SU-DHL-6 (cell line): ENCODE measurements around the gene SLC24A3.

Source experiments
- H2AFZ ChIP-seq: fragments of 200-600 bp; sonication (generic); 2 replicates; pipeline ENCODE4 v1.6.1; 2014; ENCODE audit warnings: low read depth, mild to moderate bottlenecking, moderate library complexity, mixed read lengths, antibody characterized with exemption, low read length; ENCODE audit not compliant: severe bottlenecking
- H3F3A ChIP-seq: fragments of 200-600 bp; shearing (Covaris generic); 2 replicates; pipeline ENCODE4 v1.6.0; 2016; ENCODE audit warnings: antibody characterized with exemption, mild to moderate bottlenecking; ENCODE audit not compliant: insufficient read depth
- H3K27ac ChIP-seq: fragments of 200-600 bp; sonication (generic); 2 replicates; pipeline ENCODE4 v1.5.1; 2016; ENCODE audit warnings: low read depth, mild to moderate bottlenecking, low read length, moderate library complexity, mixed read lengths
- H3K27me3 ChIP-seq: fragments of 200-600 bp; sonication (generic), shearing (Covaris generic); 2 replicates; pipeline ENCODE4 v1.6.0; 2014; ENCODE audit warnings: mild to moderate bottlenecking, low read length
- H3K36me3 ChIP-seq: fragments of 200-600 bp; sonication (generic); 2 replicates; pipeline ENCODE4 v1.6.1; 2014; ENCODE audit warnings: mild to moderate bottlenecking, low read length, mixed read lengths
- H3K4me2 ChIP-seq: fragments of 300-600, 200-600 bp; shearing (Covaris generic), sonication (generic); 2 replicates; pipeline ENCODE4 v1.6.0; 2014; ENCODE audit warnings: low read length, low read depth, mild to moderate bottlenecking; ENCODE audit not compliant: poor library complexity, severe bottlenecking
- H3K4me3 ChIP-seq: fragments of 200-600 bp; sonication (generic); 2 replicates; pipeline ENCODE4 v1.5.1; 2014; ENCODE audit warnings: antibody characterized with exemption, low read length, mild to moderate bottlenecking, mixed read lengths; ENCODE audit not compliant: insufficient read depth, poor library complexity, severe bottlenecking
- H3K79me2 ChIP-seq: fragments of 200-600 bp; sonication (generic); 2 replicates; pipeline ENCODE4 v1.6.1; 2014; ENCODE audit warnings: mild to moderate bottlenecking, low read length, moderate library complexity; ENCODE audit not compliant: insufficient read depth
- H3K9ac ChIP-seq: fragments of 200-600 bp; sonication (generic); 2 replicates; pipeline ENCODE4 v1.7.0; 2014; ENCODE audit warnings: mild to moderate bottlenecking, low read length
- H3K9me2 ChIP-seq: fragments of 200-600 bp; sonication (generic); replicated peaks from 2 replicates; pipeline ENCODE4 v1.6.1; 2014; ENCODE audit warnings: low read length; ENCODE audit not compliant: insufficient read depth
- H3K9me3 ChIP-seq: fragments of 200-600 bp; sonication (generic); 2 replicates; pipeline ENCODE4 v1.6.1; 2014; ENCODE audit warnings: low read length, mixed read lengths; ENCODE audit not compliant: insufficient read depth
- H4K20me1 ChIP-seq: fragments of 200-600 bp; sonication (generic); 2 replicates; pipeline ENCODE4 v1.6.1; 2014; ENCODE audit warnings: low read depth, mild to moderate bottlenecking, antibody characterized with exemption, low read length, moderate library complexity, mixed read lengths
- CTCF ChIP-seq: fragments of 200-600 bp; sonication (generic); IDR thresholded peaks from one replicate; pipeline ENCODE4 v1.5.1; 2017; ENCODE audit warnings: antibody characterized with exemption, mild to moderate bottlenecking, low read length, moderate library complexity; ENCODE audit not compliant: insufficient read depth, poor library complexity, severe bottlenecking
- EZH2phosphoT487 ChIP-seq: fragments of 200-600 bp; sonication (generic), shearing (Covaris generic); conservative IDR thresholded peaks from 2 replicates; pipeline ENCODE4 v1.6.1; 2018; ENCODE audit warnings: mild to moderate bottlenecking, antibody characterized with exemption, low read length, moderate library complexity, mixed read lengths

The SLC24A3 gene

GRCh38 chr20:19769507-19769906, 557.1 kb downstream of the SLC24A3 start:
- Histone ChIP-seq H3K9ac (no peak overlapping the region), H3K27ac (no peak overlapping the region), H3K9me2 (no peaks in the 10 kb centered on the region), H3K4me2 (no peak overlapping the region), H3F3A (no peaks in the 10 kb centered on the region), H3K36me3 (no peaks in the 10 kb centered on the region), H3K9me3 (no peaks in the 10 kb centered on the region), H3K4me3 (no peak overlapping the region), H4K20me1 (no peaks in the 10 kb centered on the region), H3K27me3 (no peaks in the 10 kb centered on the region), H3K79me2 (no peaks in the 10 kb centered on the region), H2AFZ (no peak overlapping the region)
- TF ChIP-seq EZH2phosphoT487 (no peak), CTCF (no peak)

GRCh38 chr20:19770375-19770774, 557.9 kb downstream of the SLC24A3 start:
- H3K9ac ChIP-seq = no peak overlapping the region
- no peak overlapping the region for H3K27ac ChIP-seq
- no peak overlapping the region for H2AFZ ChIP-seq
- no peaks in the 10 kb centered on the region for H3F3A ChIP-seq
- H4K20me1 ChIP-seq = no peaks in the 10 kb centered on the region
- no peak overlapping the region for H3K4me2 ChIP-seq
- no peak overlapping the region for H3K4me3 ChIP-seq
- no peaks in the 10 kb centered on the region for H3K9me3 ChIP-seq
- TF ChIP-seq EZH2phosphoT487 (no peak), CTCF (no peak)
- no peaks in the 10 kb centered on the region for H3K27me3 ChIP-seq
- H3K79me2 ChIP-seq = no peaks in the 10 kb centered on the region
- H3K36me3 ChIP-seq = no peaks in the 10 kb centered on the region
- no peaks in the 10 kb centered on the region for H3K9me2 ChIP-seq

GRCh38 chr20:19771031-19771430, 558.6 kb downstream of the SLC24A3 start:
- H3K79me2 ChIP-seq = no peaks in the 10 kb centered on the region

More at GRCh38 chr20:19771031-19771430, 558.6 kb downstream of the SLC24A3 start:
- Histone ChIP-seq H3K4me2 (no peak overlapping the region), H3K9ac (no peak overlapping the region), H3K27me3 (no peaks in the 10 kb centered on the region), H3K27ac (no peak overlapping the region), H3K4me3 (no peak overlapping the region), H2AFZ (no peak overlapping the region), H3K36me3 (no peaks in the 10 kb centered on the region), H3F3A (no peaks in the 10 kb centered on the region), H4K20me1 (no peaks in the 10 kb centered on the region), H3K9me3 (no peaks in the 10 kb centered on the region), H3K9me2 (no peaks in the 10 kb centered on the region)
- TF ChIP-seq EZH2phosphoT487 = no peak
